Measurements from ENCODE around the gene MAP2K2.

The MAP2K2 gene

DNA sequence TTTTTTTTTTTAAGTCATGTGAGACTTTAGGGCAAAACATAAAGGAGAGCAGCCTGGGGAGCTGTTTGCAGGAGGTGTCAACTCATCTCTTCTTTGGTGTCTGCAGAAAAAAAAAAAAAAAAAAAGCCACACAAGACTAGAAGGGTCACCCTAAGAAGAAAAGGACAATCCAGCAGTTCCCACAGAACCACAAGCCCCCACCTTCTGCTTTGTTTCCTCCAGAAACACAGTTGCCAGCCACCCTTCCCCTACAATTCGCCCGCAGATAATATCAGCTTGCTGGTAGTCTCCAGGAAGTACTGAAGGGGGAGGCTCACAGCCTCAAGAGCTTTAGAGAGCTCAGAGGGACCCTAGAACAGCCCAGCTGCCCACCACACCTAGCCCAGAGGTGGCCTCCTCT lies 34.9 kb downstream of the MAP2K2 start:
- Mint-ChIP-seq H3K27ac (peak overlapping the region; percentile 95), H3K4me3 (peak overlapping the region; percentile 83), H3K36me3 (ENCODE audit: low read depth) (peaks cover 14% of the 10 kb centered on the region), H3K27me3 (ENCODE audit: low read depth) (no peaks in the 10 kb centered on the region), H3K9me3 (no peaks in the 10 kb centered on the region), H3K4me1 (ENCODE audit: low read depth) (peaks cover 40% of the 10 kb centered on the region)
- peak; percentile 66 for DNase-seq (ENCODE audit: low spot score)

DNA sequence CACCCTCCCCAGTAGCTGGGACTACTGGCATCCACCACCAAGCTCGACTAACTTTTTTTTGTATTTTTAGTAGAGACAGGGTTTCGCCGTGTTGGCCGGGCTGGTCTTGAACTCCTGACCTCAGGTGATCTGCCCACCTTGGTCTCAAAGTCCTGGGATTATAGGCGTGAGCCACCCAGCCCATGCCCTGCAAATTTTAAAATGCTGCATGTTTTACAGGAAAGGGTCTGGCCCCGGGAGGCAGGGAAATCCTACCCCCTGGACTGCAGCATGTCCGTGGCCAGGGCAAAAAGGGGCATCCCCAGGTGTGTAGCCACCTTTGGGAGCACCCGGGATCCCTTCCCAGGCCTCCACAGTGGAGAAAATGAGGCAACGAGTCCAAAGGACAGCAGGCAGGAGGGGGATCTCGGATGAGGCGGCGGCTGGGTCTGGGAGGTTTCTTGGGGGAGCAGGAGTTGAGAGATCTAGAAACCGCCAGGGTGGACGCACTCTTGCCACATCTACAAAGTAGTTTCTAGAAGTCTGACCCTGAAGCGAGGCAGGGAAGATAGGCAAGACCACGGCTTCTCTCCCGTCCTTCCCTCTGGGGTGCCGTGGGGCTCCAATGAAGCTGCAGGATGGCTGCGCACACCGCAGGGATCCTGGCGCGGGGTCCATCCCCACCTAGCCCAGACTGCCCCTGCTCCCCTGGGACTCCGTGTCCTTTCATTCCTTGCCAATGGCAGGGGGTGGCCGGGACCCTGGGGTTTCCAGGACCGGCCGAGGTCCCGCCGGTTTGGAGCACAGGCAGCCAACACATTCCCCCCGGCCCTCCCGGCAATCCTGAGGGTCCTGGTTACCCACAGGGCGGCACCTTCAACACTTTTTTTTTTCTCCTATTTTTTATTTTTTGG lies 35.9 kb downstream of the MAP2K2 start:
- H3K36me3 Mint-ChIP-seq (ENCODE audit: low read depth): peaks cover 6% of the 10 kb centered on the region
- peak overlapping the region; percentile 83 for H3K4me3 Mint-ChIP-seq
- no peak for DNase-seq (ENCODE audit: low spot score)
- H3K9me3 Mint-ChIP-seq: no peaks in the 10 kb centered on the region
- peak overlapping the region; percentile 95 for H3K27ac Mint-ChIP-seq
- H3K4me1 Mint-ChIP-seq (ENCODE audit: low read depth): peaks cover 43% of the 10 kb centered on the region
- no peaks in the 10 kb centered on the region for H3K27me3 Mint-ChIP-seq (ENCODE audit: low read depth)

- H3K4me3 Mint-ChIP-seq: peak overlapping the region; percentile 24
- peaks cover 44% of the 10 kb centered on the region for H3K4me1 Mint-ChIP-seq (ENCODE audit: low read depth)
- H3K27ac Mint-ChIP-seq: peak overlapping the region; percentile 73
These were observed 37.5 kb downstream of the MAP2K2 start for GRCh38 chr19:4086411-4086867.

DNA sequence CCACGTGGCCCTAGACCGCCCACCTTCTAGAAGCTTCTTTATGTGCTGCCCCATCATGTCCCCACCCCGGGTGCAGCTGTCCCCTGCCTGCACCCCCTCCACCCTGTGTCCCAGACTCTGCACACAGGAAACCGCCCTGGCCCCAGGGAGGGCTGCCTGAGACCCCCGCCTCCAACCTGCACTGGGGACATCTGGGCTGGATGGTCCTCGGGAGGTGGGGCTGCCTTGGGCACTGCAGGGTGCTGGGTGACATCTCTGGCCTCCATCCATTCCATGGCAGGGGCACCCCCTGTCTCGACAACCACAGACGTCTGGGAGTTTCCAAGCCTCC lies 39.4 kb downstream of the MAP2K2 start:
- peaks cover 38% of the 10 kb centered on the region for H3K4me1 Mint-ChIP-seq (ENCODE audit: low read depth)
- H3K27me3 Mint-ChIP-seq (ENCODE audit: low read depth): no peaks in the 10 kb centered on the region
- DNase-seq (ENCODE audit: low spot score): no peak
- H3K4me3 Mint-ChIP-seq: peak overlapping the region; percentile 64
- peak overlapping the region; percentile 86 for H3K27ac Mint-ChIP-seq
- H3K36me3 Mint-ChIP-seq (ENCODE audit: low read depth): peaks cover 2% of the 10 kb centered on the region
- no peaks in the 10 kb centered on the region for H3K9me3 Mint-ChIP-seq

More at GRCh38 chr19:4086411-4086867, 37.5 kb downstream of the MAP2K2 start:
- Mint-ChIP-seq H3K27me3 (ENCODE audit: low read depth) (no peaks in the 10 kb centered on the region), H3K9me3 (no peaks in the 10 kb centered on the region), H3K36me3 (ENCODE audit: low read depth) (peaks cover 6% of the 10 kb centered on the region)
- no peak for DNase-seq (ENCODE audit: low spot score)

GRCh38 chr19:4083677-4084546 lies 40.0 kb downstream of the MAP2K2 start:
- peak; percentile 17 for DNase-seq (ENCODE audit: low spot score)
- Mint-ChIP-seq H3K4me1 (ENCODE audit: low read depth) (peaks cover 34% of the 10 kb centered on the region), H3K36me3 (ENCODE audit: low read depth) (peaks cover 2% of the 10 kb centered on the region), H3K27ac (peak overlapping the region; percentile 86), H3K4me3 (peak overlapping the region; percentile 64), H3K9me3 (no peaks in the 10 kb centered on the region), H3K27me3 (ENCODE audit: low read depth) (no peaks in the 10 kb centered on the region)

- no peak overlapping the region for H3K4me3 Mint-ChIP-seq
- no peak overlapping the region for H3K27ac Mint-ChIP-seq
- no peaks in the 10 kb centered on the region for H3K9me3 Mint-ChIP-seq
- H3K4me1 Mint-ChIP-seq (ENCODE audit: low read depth): peaks cover 27% of the 10 kb centered on the region
- H3K27me3 Mint-ChIP-seq (ENCODE audit: low read depth): no peaks in the 10 kb centered on the region
- no peaks in the 10 kb centered on the region for H3K36me3 Mint-ChIP-seq (ENCODE audit: low read depth)
- DNase-seq (ENCODE audit: low spot score): no peak
These were observed 41.8 kb downstream of the MAP2K2 start for GRCh38 chr19:4082172-4082571.

GRCh38 chr19:4081441-4082129 lies 42.3 kb downstream of the MAP2K2 start:
- Mint-ChIP-seq H3K36me3 (ENCODE audit: low read depth) (no peaks in the 10 kb centered on the region), H3K27ac (no peak overlapping the region), H3K27me3 (ENCODE audit: low read depth) (no peaks in the 10 kb centered on the region), H3K9me3 (no peaks in the 10 kb centered on the region), H3K4me1 (ENCODE audit: low read depth) (peaks cover 29% of the 10 kb centered on the region), H3K4me3 (no peak overlapping the region)
- DNase-seq (ENCODE audit: low spot score): no peak

DNA sequence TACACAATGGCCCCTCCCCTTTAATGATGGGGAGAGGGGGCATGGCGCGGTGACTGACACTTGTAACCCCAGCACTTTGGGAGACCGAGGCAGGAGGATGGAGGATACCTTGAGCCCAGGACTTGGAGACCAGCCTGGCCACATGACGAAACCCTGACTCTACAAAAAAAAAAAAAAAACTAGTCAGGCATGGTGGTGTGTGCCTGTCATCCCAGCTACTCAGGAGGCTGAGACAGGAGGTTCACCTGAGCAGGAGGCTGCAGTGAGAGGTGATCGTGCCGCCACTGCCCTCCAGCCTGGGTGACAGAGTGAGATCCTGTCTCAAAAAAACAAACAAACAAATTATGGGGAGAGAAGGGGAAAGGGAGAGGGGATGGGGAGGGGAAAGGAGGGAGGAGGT lies 43.4 kb downstream of the MAP2K2 start:
- H3K4me3 Mint-ChIP-seq: no peak overlapping the region
- H3K4me1 Mint-ChIP-seq (ENCODE audit: low read depth): peaks cover 25% of the 10 kb centered on the region
- DNase-seq (ENCODE audit: low spot score): no peak
- no peak overlapping the region for H3K27ac Mint-ChIP-seq
- H3K27me3 Mint-ChIP-seq (ENCODE audit: low read depth): no peaks in the 10 kb centered on the region
- H3K36me3 Mint-ChIP-seq (ENCODE audit: low read depth): no peaks in the 10 kb centered on the region
- H3K9me3 Mint-ChIP-seq: no peaks in the 10 kb centered on the region

- peak; percentile 61 for DNase-seq (ENCODE audit: low spot score)
- peaks cover 23% of the 10 kb centered on the region for H3K4me1 Mint-ChIP-seq (ENCODE audit: low read depth)
- H3K27ac Mint-ChIP-seq: peak overlapping the region; percentile 84
- no peaks in the 10 kb centered on the region for H3K36me3 Mint-ChIP-seq (ENCODE audit: low read depth)
- H3K4me3 Mint-ChIP-seq: peak overlapping the region; percentile 47
- H3K9me3 Mint-ChIP-seq: no peaks in the 10 kb centered on the region
- H3K27me3 Mint-ChIP-seq (ENCODE audit: low read depth): no peaks in the 10 kb centered on the region
These were observed 45.9 kb downstream of the MAP2K2 start for GRCh38 chr19:4077800-4078684.

GRCh38 chr19:4077007-4077374 lies 46.9 kb downstream of the MAP2K2 start:
- no peak for DNase-seq (ENCODE audit: low spot score)
- Mint-ChIP-seq H3K4me3 (peak overlapping the region; percentile 51), H3K27ac (peak overlapping the region; percentile 71), H3K27me3 (ENCODE audit: low read depth) (no peaks in the 10 kb centered on the region), H3K36me3 (ENCODE audit: low read depth) (no peaks in the 10 kb centered on the region), H3K9me3 (no peaks in the 10 kb centered on the region), H3K4me1 (ENCODE audit: low read depth) (peaks cover 22% of the 10 kb centered on the region)

DNA sequence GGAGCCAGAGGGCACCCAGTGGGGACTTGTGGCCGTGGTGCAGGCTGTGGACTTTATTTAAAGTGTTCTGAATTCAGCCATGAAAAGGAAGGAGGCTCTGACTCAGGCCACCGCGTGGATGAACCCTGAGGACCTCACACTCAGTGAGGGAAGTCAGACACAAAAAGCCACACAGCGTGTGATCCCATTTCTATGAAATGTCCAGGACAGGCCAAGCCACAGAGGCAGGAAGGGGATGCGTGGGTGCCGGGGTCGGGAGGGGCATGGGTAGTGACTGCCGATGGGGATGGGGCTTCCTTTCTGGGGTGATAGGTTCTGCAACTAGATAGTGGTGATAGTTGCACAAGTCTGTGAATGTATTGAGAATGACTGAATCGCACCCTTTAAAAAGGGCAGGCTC lies 48.5 kb downstream of the MAP2K2 start:
- Mint-ChIP-seq H3K4me1 (ENCODE audit: low read depth) (peaks cover 22% of the 10 kb centered on the region), H3K4me3 (peak overlapping the region; percentile 57), H3K36me3 (ENCODE audit: low read depth) (no peaks in the 10 kb centered on the region), H3K27ac (peak overlapping the region; percentile 82), H3K9me3 (no peaks in the 10 kb centered on the region), H3K27me3 (ENCODE audit: low read depth) (no peaks in the 10 kb centered on the region)
- DNase-seq (ENCODE audit: low spot score): peak; percentile 79

GRCh38 chr19:4071610-4072009 lies 52.3 kb downstream of the MAP2K2 start:
- Mint-ChIP-seq H3K4me1 (ENCODE audit: low read depth) (peaks cover 31% of the 10 kb centered on the region), H3K9me3 (no peaks in the 10 kb centered on the region), H3K4me3 (no peak overlapping the region), H3K27ac (no peak overlapping the region), H3K27me3 (ENCODE audit: low read depth) (no peaks in the 10 kb centered on the region), H3K36me3 (ENCODE audit: low read depth) (no peaks in the 10 kb centered on the region)
- no peak for DNase-seq (ENCODE audit: low spot score)

Data from T-helper 2 cell treated with Interferon-gamma antibody and Interleukin-4, amounts not matched to agents 5 μg/mL and 100 μg/mL, for 36 hours (primary cell).